ENCODE measurements around the gene CHMP1B.
"Not testable (repeated sequence)": the region's sequence is repeated elsewhere in the genome, so short reads cannot be mapped to it uniquely, and the experiment has no call there.

The CHMP1B gene

GRCh38 chr18:11845654-11846053, 5.6 kb upstream of the CHMP1B start:
- POLR2A ChIA-PET (ENCODE audit: low non-redundant PET): no interaction called here
- H3K27ac ChIP-seq: no peak overlapping the region

GRCh38 chr18:11847811-11848210, 3.4 kb upstream of the CHMP1B start:
- ChIA-PET POLR2A (ENCODE audit: low non-redundant PET) (no interaction called here), CTCF (interaction anchor here (0.6 kb wide), 2 partner anchors 688 to 1445 kb away, joined by 3 to 4 read pairs; no protein-coding TSS in a partner anchor)
- no peak overlapping the region for H3K27ac ChIP-seq
- no peak for DNase-seq (ENCODE audit: low spot score)
- no peak for TF ChIP-seq CTCF (conservative IDR thresholded peaks at IDR 0.05; ENCODE audit: low read depth)

More at GRCh38 chr18:11845654-11846053, 5.6 kb upstream of the CHMP1B start:
- CTCF ChIA-PET: interaction anchor here (0.7 to 1.0 kb wide), 2 partner anchors 17 to 97 kb away, joined by 3 read pairs; no protein-coding TSS in a partner anchor
- DNase-seq (ENCODE audit: low spot score): no peak
- TF ChIP-seq CTCF (conservative IDR thresholded peaks at IDR 0.05; ENCODE audit: low read depth): no peak

DNA sequence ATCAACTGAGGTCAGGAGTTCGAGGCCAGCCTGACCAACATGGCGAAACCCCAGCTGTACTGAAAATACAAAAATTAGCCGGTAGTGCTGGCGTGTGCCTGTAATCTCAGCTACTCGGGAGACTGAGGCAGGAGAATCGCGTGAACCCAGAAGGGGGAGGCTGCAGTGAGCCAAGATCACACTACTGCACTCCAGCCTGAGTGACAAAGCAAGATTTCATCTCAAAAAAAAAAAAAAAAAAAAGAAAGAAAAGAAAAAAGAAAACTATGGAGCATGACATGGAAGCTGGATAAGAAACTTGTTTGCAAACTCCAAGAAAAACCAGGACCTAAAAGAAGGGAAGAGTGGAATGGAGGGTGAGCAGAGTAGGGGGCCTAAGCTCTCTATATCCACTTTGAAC, 1.9 kb upstream of the CHMP1B start:
- no peak for TF ChIP-seq CTCF (conservative IDR thresholded peaks at IDR 0.05; ENCODE audit: low read depth)
- ChIA-PET CTCF (interaction anchor here (0.6 to 2.1 kb wide), 2 partner anchors 116 to 145 kb away, joined by 5 to 7 read pairs; no protein-coding TSS in a partner anchor), POLR2A (ENCODE audit: low non-redundant PET) (no interaction called here)
- no peak overlapping the region for H3K27ac ChIP-seq
- no peak for DNase-seq (ENCODE audit: low spot score)

- peak; percentile 61 for DNase-seq (ENCODE audit: low spot score)
- CTCF ChIA-PET: interaction anchor here (0.6 to 2.1 kb wide), 2 partner anchors 117 to 144 kb away, joined by 5 to 7 read pairs; no protein-coding TSS in a partner anchor
- peak overlapping the region; percentile 84 for H3K27ac ChIP-seq
- POLR2A ChIA-PET (ENCODE audit: low non-redundant PET): no interaction called here
- TF ChIP-seq CTCF (conservative IDR thresholded peaks at IDR 0.05; ENCODE audit: low read depth): no peak
Observed at GRCh38 chr18:11849841-11850634, 1.2 kb upstream of the CHMP1B start.

DNA sequence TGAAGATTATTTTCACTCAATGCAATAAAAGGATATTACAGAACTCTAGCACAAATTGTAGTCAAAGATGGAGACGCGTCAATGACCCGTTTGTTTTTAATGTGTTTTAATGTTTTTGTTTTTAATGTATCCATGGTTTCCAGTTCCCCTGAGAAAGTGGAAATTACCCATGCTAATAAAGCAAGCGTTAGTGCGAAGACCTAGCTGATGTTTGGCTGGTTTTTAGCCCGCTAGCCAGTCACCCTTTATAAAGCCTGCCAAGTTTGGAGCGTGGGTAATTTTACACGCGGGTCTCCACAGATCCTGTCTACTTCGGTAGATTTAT, 430 bp upstream of the CHMP1B start:
- no peak for TF ChIP-seq CTCF (conservative IDR thresholded peaks at IDR 0.05; ENCODE audit: low read depth)
- H3K27ac ChIP-seq: peak overlapping the region; percentile 86
- peak; percentile 26 for DNase-seq (ENCODE audit: low spot score)
- ChIA-PET CTCF (interaction anchor here (2.1 kb wide), 1 partner anchor 118 kb away, joined by 5 read pairs; no protein-coding TSS in a partner anchor), POLR2A (ENCODE audit: low non-redundant PET) (no interaction called here)

DNA sequence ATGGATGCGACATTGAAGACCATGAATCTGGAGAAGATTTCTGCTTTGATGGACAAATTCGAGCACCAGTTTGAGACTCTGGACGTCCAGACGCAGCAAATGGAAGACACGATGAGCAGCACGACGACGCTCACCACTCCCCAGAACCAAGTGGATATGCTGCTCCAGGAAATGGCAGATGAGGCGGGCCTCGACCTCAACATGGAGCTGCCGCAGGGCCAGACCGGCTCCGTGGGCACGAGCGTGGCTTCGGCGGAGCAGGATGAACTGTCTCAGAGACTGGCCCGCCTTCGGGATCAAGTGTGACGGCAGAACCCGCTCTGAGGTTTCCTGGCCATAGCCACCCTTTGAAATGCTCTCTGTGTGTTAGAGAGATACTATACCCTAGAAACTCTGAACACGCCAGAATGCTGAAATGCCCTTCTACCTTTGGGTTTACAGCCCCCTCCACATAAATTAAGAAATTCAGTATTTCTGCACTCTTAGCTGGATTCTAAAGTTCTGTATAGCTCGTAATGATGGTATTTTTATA, 659 bp downstream of the CHMP1B start:
- H3K27ac ChIP-seq: peak overlapping the region; percentile 86
- ChIA-PET CTCF (no interaction called here), POLR2A (ENCODE audit: low non-redundant PET) (no interaction called here)
- no peak for TF ChIP-seq CTCF (conservative IDR thresholded peaks at IDR 0.05; ENCODE audit: low read depth)
- DNase-seq (ENCODE audit: low spot score): no peak

DNA sequence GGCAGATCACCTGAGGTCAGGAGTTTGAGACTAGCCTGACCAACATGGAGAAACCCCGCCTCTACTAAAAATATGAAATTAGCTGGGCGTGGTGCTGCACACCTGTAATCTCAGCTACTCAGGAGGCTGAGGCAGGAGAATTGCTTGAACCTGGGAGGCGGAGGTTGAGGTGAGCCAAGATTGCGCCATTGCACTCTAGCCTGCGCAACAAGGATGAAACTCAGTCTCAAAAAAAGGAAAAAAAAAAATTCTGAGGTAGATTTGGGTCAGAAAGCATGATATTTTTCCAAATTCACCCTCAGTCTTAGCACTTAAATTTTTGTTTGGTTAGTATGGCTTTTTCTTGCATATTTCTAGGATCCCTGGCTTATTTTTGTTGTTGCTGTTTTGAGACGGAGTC, 3.3 kb downstream of the CHMP1B start:
- DNase-seq (ENCODE audit: low spot score); POLR2A ChIA-PET (ENCODE audit: low non-redundant PET): not testable (repeated sequence)
- CTCF ChIA-PET: interaction anchor here (0.6 kb wide), 1 partner anchor 62 kb away, joined by 3 read pairs; no protein-coding TSS in a partner anchor
- peak overlapping the region; percentile 96 for H3K27ac ChIP-seq
